ENCODE data around the gene TNFRSF1A.
A peak's percentile ranks its signal among the peaks of the same experiment; 100 is the strongest.

Gene TNFRSF1A

DNA sequence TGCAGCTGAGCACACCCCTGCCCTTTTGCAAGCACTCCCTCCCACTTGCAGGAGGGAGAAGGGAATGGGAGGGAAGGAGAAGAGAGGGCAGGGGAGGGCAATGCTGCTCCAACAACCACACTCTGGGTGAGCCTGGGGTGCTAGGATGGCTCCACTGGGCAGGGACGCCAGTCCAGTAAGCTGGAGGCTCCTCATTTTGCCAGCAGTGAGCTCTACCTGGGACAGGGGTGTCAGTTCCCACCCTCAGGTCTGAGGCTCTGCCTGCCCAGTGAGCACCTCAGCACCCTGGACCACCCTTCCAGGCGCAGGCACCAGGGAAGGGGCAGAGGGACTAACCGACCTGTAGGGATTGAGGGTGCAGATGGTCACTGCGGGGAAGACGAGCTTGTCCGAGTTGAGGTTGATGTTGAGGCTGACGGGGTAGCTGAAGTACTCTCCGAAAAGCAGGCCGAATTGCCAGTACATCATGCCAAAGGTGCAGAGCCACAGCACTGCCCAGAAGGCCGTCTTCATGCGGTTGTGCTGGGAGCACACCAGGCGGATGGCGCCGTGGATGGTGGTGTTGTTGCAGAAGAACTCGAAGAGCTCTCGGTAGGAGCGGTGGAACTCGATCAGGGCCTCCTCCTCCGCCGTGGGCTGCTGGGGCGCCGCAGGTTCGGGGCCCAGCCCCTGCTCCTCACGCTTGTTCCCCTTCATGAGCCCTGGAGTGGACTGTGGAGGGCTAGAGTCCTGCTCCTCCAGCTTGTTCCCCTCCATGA lies 32.3 kb upstream of the TNFRSF1A start:
- DNase-seq = no peak

DNA sequence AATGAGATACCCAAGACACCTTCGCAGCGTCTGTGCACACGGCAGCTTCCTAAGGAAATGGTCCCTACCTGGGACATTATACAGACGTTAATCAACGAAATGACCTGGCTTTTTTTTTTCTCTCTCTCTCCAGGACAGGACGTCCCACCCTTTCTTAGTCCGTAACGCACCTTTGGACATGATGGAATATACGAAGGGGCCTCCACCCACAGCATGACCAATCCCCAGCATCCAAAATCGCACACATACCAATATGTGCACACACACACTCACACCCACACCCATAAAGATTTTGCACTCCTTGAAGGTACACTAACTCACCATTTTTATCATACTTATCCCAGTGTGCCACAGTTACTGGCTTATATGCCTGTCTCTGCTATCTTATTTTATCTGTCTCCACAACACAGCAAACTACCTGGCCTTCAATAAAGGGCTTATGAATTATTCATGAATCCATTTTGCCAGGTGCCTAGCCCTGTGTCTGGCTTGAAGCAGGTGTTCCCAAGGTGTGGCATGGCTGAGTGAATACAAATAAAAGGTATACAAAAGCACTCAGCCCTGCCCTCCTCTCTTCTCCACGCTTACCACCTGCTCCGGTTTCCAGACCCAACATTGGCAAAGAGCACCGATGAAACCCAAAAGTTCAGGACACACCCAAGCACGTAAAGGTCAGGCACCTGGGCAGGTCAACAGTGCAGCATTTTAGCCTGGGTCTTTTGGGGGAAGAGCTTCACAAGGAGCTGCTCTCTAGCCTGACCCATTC lies 31.3 kb upstream of the TNFRSF1A start:
- no peak for DNase-seq

GRCh38 chr12:6372403-6373003 lies 30.6 kb upstream of the TNFRSF1A start:
- peak; percentile 44 for DNase-seq

GRCh38 chr12:6370994-6371754 lies 29.3 kb upstream of the TNFRSF1A start:
- DNase-seq = no peak

- no peak for DNase-seq
Observed at GRCh38 chr12:6370576-6370935, 28.7 kb upstream of the TNFRSF1A start.

DNA sequence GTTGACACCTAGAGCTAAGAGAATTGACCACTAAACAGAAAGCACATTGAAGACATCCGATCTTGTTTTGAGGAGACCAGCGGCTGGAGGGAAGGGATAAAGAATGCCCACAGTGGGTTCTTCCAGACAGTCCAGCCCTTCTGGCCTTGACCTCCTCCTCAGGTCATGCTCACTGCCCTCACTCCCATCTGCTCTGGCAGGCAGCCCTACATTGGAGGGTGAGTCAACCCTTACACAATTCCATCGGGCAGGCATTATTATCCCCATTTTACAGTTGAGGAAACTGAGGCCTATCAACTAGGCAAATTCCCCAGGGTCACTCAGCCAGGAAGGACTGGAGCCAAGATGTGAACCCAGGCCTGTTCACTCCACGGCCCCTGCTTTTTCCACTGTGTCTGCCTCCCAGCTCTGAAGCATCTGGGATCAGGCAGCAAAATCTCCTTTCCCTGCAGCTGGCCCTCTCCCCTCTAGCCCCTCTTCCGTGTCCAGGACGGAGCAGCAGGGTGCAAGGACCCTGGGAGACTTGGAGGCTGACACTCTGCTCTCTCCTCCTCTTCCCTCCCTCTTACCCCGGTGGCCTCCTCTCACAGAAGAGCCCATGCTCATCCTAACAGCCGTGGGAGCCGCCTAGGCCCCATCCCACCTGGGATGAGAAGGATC lies 28.2 kb upstream of the TNFRSF1A start:
- DNase-seq = no peak

- DNase-seq = no peak
Observed at GRCh38 chr12:6368906-6369525, 27.1 kb upstream of the TNFRSF1A start.

- peak; percentile 78 for DNase-seq
Observed at GRCh38 chr12:6367969-6368892, 26.4 kb upstream of the TNFRSF1A start.

DNA sequence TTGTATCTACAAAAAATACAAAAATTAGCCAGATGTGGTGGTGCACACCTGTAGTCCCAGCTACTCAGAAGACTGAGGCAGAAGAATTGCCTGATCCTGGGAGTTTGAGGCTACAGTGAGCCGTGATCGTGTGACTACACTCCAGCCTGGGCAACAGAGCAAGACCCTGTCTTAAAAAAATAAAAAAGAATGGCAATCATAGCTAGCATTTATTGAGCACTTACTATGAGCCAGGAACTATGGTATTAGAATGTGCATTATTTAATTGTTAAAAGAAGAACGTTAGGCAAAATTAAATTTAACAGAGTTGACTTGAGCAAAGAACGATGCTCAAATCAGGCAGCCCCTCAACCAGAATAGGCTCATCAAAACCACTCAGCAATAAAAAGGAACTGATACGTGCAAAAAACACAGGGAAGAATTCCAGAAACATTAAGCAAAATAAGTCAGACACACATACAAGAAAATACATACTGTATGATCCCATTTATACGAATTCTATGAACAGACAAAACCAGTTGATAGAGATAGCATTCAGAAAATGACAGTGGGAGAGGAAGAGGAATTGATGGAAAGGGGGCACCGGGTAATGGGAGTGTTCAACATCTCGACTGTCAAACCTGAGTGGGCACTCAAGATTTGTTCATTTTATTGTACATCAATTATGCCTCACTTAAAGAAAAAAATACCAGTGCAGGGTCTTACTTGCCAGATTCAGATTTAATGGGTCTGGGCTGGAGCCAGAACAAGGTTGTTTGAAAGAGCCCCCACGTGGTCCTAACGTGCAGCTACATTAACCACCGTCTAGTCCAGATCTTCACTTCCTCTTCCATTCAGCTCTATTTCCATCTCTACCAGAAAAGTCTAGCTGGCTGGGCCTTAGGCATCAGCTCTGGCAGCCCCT lies 25.4 kb upstream of the TNFRSF1A start:
- DNase-seq = peak; percentile 79

DNA sequence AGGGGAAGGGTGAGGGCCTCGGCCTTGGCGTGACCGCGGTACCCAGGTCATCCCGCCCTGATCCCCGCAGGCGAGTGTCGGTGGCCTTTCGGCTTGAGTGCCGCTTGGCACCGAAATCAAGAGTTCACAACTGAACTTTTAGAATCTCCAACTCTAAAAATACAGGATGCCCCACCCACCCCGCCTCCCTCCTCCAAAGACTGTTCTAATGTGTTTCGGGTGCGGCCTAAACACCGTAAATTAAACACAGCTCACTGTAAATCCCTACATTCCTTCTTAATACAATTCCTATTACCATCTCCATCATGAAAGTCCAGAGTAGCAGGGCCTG lies 22.1 kb upstream of the TNFRSF1A start:
- DNase-seq = peak; percentile 54

GRCh38 chr12:6363330-6364043 lies 21.6 kb upstream of the TNFRSF1A start:
- DNase-seq = peak; percentile 83

DNA sequence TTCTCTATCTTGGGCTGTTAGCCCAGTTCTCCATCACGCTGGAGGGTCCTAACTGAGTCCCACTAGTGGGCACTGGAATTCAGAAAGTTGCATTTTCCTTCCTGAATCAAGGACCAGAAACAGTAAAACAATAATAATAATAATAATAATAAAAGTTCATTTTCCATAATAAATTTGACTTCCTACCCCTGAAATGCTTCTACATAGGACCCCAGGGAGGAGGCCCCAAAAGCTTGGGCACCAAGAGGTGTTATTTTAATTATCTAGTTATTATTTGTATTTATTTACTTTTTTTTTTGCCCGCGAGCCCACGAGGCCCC lies 21.1 kb upstream of the TNFRSF1A start:
- DNase-seq = no peak

GRCh38 chr12:6362403-6362802 lies 20.5 kb upstream of the TNFRSF1A start:
- no peak for DNase-seq

DNA sequence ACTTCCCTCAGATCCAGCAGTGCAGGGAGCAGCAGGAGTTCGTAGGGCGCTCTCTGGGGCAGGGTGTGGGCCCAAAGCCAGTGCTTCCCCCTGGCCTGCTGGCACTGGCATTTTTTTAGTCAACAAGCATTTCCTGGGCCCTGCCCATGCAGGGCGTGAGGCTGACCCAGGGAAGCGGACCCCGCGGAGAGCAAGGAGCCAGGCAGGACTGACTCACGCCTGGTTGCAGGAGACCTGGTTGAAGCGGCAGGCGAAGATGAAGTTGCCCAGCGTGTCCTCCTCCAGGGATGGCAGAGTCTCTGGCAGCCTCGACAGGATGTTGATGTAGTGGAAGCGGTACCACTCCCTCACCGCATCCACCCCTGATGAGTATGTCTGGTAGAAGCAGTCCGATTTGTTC lies 20.0 kb upstream of the TNFRSF1A start:
- DNase-seq = no peak

- DNase-seq = no peak
Observed at GRCh38 chr12:6360578-6361490, 19.0 kb upstream of the TNFRSF1A start.

DNA sequence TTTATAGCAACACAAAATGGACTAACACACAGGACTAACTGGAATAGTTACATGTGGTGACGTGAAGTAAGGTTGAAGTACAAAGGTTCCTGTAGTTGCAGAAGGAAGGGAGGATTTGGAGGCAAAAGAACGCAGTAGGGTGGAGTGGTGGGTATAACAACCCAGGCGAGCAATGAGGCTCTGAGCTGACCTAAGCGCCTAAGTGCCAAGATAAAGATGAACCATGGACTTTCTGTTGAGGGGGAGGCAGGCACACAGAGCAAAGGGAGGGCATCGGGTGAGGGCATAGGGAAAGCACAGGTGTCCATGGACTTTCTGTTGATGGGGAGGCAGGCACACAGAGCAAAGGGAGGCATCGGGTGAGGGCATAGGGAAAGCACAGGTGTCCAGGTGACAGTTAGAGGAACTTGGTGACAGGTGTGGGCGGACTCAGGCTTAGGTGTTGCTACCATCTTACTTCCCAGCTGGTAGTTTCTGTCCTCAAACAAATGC lies 18.2 kb upstream of the TNFRSF1A start:
- no peak for DNase-seq

DNA sequence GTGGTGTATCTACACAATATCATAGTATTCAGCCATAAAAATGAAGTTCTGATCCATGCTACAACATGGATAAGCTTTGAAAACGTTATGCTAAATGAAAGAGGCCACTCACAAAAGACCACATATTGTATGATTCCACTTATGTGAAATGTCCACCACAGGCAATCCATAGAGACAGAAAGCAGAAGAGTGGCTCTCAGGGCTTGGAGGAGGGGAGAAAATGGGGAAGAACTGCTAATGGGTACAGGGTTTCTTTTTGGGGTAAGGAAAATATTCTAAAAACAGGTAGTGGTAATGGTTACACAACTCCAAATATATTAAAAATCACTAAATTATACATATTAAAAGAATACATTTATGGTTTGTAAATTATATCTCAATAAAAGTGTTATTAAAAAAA lies 17.0 kb upstream of the TNFRSF1A start:
- DNase-seq = no peak

DNA sequence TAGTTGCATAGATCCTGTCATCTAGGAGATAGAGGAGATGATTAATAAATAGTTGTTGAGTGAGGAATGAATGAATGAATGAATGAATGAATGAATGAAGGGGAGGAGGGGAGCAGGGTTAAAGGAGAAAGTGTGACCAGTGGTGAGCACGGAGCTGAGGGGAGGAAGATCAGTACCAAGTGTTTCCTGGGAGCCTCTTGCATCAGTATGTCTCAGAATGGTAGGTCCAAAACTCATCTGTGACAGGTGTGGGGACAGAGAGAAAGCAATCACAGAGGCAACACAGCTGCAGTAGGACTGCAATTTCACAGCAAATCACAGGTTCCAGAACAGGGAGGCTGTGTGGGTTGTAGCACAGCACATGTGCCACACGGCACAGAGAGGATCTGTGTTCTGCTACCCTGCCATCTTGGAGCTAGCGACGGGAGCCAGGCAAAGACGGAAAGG lies 14.5 kb upstream of the TNFRSF1A start:
- no peak for DNase-seq
